AG04450 (cell line): ENCODE results near the gene TRPM3. TPM values are rescaled to one million over a fixed set of nuclear protein-coding genes. Genes with fewer than 3 reads are reported as not detected.
A peak's percentile ranks its signal among the peaks of the same experiment; 100 is the strongest.

Experiments used
- CTCF ChIA-PET: fragments of 300-600, 350-600 bp; formaldehyde crosslinking; extraction: SDS; loops from one replicate; lab custom pipeline; 2022; ENCODE audit warnings: antibody characterized with exemption, inconsistent platforms; lab: Charles Lee
- POLR2A ChIA-PET: fragments of 350-600 bp; formaldehyde crosslinking; extraction: SDS; loops from one replicate; lab custom pipeline; 2021; ENCODE audit warnings: antibody characterized with exemption, inconsistent platforms; lab: Yijun Ruan, JAX
- DNase-seq: peaks from one replicate; pipeline ENCODE4 v3.0.0-alpha.2; 2011; ENCODE audit warnings: low read depth, low spot score
- H3K27ac ChIP-seq: one replicate; pipeline ENCODE4 v1.5.1; 2012; ENCODE audit warnings: low read depth, low read length, control low read depth
- H3K27me3 ChIP-seq: one replicate; pipeline ENCODE4 v1.6.0; 2012; ENCODE audit warnings: low read length; ENCODE audit not compliant: control insufficient read depth, insufficient read depth
- H3K4me3 ChIP-seq: 2 replicates; pipeline ENCODE4 v1.5.1; 2011; ENCODE audit warnings: mild to moderate bottlenecking, low read depth, low read length, control low read depth
- H3K9me3 ChIP-seq: 2 replicates; pipeline ENCODE4 v1.5.1; 2012; ENCODE audit warnings: low read length; ENCODE audit not compliant: control insufficient read depth, insufficient read depth
- polyA plus RNA-seq: library from polyadenylated mRNA; depleted of rRNA; stranded (reverse); fragments of >200 nt; gene quantifications from 2 replicates; pipeline ENCODE4 v1.2.3, GENCODE V29; 2011
- TF ChIP-seq, protein P1 (sequence below): IDR thresholded peaks from 2 replicates; pipeline ENCODE4 v1.5.1; 2011; ENCODE audit warnings: low read depth, low read length, control low read depth, inconsistent platforms

The TRPM3 gene
- polyA plus RNA-seq, 1 experiment = 0.01 TPM

GRCh38 chr9:70517926-70518610, 603.4 kb downstream of the TRPM3 start:
- no peaks in the 10 kb centered on the region for H3K9me3 ChIP-seq
- no peak overlapping the region for H3K27ac ChIP-seq
- POLR2A ChIA-PET = no interaction called here
- TF ChIP-seq, protein P1, sequence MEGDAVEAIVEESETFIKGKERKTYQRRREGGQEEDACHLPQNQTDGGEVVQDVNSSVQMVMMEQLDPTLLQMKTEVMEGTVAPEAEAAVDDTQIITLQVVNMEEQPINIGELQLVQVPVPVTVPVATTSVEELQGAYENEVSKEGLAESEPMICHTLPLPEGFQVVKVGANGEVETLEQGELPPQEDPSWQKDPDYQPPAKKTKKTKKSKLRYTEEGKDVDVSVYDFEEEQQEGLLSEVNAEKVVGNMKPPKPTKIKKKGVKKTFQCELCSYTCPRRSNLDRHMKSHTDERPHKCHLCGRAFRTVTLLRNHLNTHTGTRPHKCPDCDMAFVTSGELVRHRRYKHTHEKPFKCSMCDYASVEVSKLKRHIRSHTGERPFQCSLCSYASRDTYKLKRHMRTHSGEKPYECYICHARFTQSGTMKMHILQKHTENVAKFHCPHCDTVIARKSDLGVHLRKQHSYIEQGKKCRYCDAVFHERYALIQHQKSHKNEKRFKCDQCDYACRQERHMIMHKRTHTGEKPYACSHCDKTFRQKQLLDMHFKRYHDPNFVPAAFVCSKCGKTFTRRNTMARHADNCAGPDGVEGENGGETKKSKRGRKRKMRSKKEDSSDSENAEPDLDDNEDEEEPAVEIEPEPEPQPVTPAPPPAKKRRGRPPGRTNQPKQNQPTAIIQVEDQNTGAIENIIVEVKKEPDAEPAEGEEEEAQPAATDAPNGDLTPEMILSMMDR = no peak
- DNase-seq = no peak
- H3K4me3 ChIP-seq = no peak overlapping the region
- CTCF ChIA-PET = no interaction called here
- H3K27me3 ChIP-seq = peaks cover 5% of the 10 kb centered on the region

GRCh38 chr9:70514273-70514672, 607.1 kb downstream of the TRPM3 start:
- ChIA-PET POLR2A (no interaction called here), CTCF (no interaction called here)
- H3K27ac ChIP-seq = no peak overlapping the region
- H3K9me3 ChIP-seq = no peaks in the 10 kb centered on the region
- no peak overlapping the region for H3K4me3 ChIP-seq
- TF ChIP-seq, protein P1 = no peak
- no peaks in the 10 kb centered on the region for H3K27me3 ChIP-seq
- DNase-seq = no peak

GRCh38 chr9:70511858-70512257, 609.6 kb downstream of the TRPM3 start:
- Histone ChIP-seq H3K9me3 (no peaks in the 10 kb centered on the region), H3K27me3 (no peaks in the 10 kb centered on the region), H3K27ac (no peak overlapping the region), H3K4me3 (no peak overlapping the region)
- TF ChIP-seq, protein P1 = no peak
- no peak for DNase-seq
- CTCF ChIA-PET = interaction anchor here (0.6 to 0.9 kb wide), 4 partner anchors 10 to 90 kb away, joined by 3 to 10 read pairs (median 4); no protein-coding TSS in a partner anchor
- POLR2A ChIA-PET = interaction anchor here (0.7 kb wide), 1 partner anchor 15 kb away, joined by 14 read pairs; no protein-coding TSS in a partner anchor

DNA sequence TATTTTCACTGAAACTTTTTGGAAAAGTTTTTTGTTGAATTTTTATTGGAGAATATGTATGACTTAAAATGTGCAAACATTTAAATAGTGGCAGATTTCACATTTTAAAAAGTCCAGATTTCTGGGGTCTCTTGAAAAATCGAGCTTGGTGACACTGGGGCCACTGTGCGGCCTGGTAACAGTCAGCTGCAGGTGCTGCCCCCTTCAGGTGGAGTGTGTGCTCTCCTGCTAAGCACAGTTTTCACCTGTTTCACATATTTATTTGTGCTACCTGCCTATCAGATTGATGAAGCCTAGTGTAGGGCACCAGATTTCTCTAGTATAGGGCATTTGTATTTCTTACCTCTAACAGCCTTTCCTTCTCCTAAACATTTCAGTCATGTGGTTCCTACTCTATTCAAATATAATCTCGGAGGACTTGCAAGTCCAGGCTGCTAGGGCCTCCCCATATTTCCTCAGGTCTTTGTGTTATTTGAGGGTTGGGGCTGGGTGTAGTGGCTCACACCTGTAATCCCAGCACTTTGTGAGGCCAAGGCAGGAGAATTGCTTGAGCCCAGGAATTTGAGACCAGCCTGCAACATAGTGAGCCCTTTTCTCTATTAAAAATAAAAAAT, 611.2 kb downstream of the TRPM3 start:
- CTCF ChIA-PET = interaction anchor here (0.6 to 2.0 kb wide), 6 partner anchors 9 to 46 kb away, joined by 3 to 6 read pairs (median 4); no protein-coding TSS in a partner anchor
- no peak for DNase-seq

More for the DNA sequence above, 611.2 kb downstream of the TRPM3 start:
- no peak overlapping the region for H3K4me3 ChIP-seq
- POLR2A ChIA-PET = no interaction called here
- H3K27ac ChIP-seq = no peak overlapping the region
- no peaks in the 10 kb centered on the region for H3K9me3 ChIP-seq
- TF ChIP-seq, protein P1 = peak; percentile 56
- no peaks in the 10 kb centered on the region for H3K27me3 ChIP-seq
